ENCODE measurements around the gene NCR3LG1.

DNA sequence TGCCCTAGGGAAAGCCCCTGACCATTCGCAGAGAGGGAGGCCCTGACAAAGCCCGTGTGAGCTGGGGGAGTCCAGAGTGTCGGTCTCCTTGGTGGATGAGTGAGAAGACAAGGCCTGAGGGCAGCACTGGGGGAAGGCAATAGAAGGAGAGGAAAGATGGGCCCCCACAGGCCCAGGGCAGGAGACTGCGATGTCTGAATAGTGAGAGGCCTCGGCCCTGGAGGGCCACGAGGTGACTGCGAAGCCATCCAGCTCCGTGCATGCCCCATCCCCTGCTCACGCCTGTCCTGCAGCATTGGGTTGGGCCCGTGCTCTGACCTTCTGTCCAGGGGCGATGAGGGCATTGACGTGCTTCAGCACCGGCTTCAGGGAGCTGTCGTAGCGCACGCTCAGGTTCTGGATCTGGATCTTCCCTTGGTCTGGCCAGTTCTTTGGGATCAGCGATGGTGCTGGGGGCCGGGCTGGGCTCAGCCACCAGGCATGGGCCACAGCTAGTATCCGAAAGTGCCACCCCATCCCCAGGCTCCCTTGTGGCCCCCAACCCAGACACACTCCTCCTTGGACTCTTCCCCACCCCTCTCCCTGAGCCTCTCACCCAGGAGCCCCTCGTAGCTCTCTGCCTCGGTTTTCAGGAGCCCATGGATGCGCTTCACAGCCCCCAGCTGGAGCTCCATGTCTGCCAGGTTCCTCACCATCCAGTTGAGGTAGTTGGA is 45.2 kb downstream of the NCR3LG1 start:
- TF ChIP-seq CTCF (conservative IDR thresholded peaks at IDR 0.05; ENCODE audit: low read length) (no peak), EZH2phosphoT487 (IDR thresholded peaks at IDR 0.05; ENCODE audit: borderline replicate concordance, low read depth, low read length) (no peak)
